Loucy (cell line): ENCODE results near the gene EIF3L.

ENCODE experiments used
- H2AFZ ChIP-seq: fragments of 200-600 bp; sonication (generic); 2 replicates; pipeline ENCODE4 v1.6.0; 2016; ENCODE audit warnings: antibody characterized with exemption, mild to moderate bottlenecking, low read length, moderate library complexity
- H3F3A ChIP-seq: fragments of 200-600 bp; 2 replicates; pipeline ENCODE4 v1.6.0; 2016; ENCODE audit warnings: antibody characterized with exemption, low read depth, mild to moderate bottlenecking
- H3K27me3 ChIP-seq: fragments of 200-600 bp; sonication (generic); 2 replicates; pipeline ENCODE4 v1.6.1; 2014; ENCODE audit warnings: low read length, mild to moderate bottlenecking; ENCODE audit not compliant: insufficient read depth, poor library complexity, severe bottlenecking
- H3K36me3 ChIP-seq: fragments of 200-600 bp; sonication (generic); 2 replicates; pipeline ENCODE4 v1.6.1; 2016; ENCODE audit warnings: low read length; ENCODE audit not compliant: insufficient read depth
- H3K4me1 ChIP-seq: fragments of 200-600 bp; sonication (generic); 2 replicates; pipeline ENCODE4 v1.5.1; 2014; ENCODE audit warnings: low read length, mild to moderate bottlenecking; ENCODE audit not compliant: insufficient read depth, poor library complexity, severe bottlenecking
- H3K4me2 ChIP-seq: fragments of 200-600 bp; sonication (generic); 2 replicates; pipeline ENCODE4 v1.6.0; 2014; ENCODE audit warnings: antibody characterized with exemption, low read length, low read depth, mild to moderate bottlenecking; ENCODE audit not compliant: poor library complexity, severe bottlenecking
- H3K4me3 ChIP-seq: fragments of 200-600 bp; sonication (generic); 2 replicates; pipeline ENCODE4 v1.5.1; 2014; ENCODE audit warnings: low read length, mild to moderate bottlenecking, mixed read lengths; ENCODE audit not compliant: poor library complexity, severe bottlenecking
- H3K79me2 ChIP-seq: fragments of 200-600 bp; sonication (generic); 2 replicates; pipeline ENCODE4 v1.6.1; 2014; ENCODE audit warnings: low read length; ENCODE audit not compliant: insufficient read depth
- H3K9ac ChIP-seq: fragments of 200-600 bp; sonication (generic); 2 replicates; pipeline ENCODE4 v1.6.0; 2014; ENCODE audit warnings: mild to moderate bottlenecking, low read depth, low read length, moderate library complexity; ENCODE audit not compliant: poor library complexity, severe bottlenecking
- H3K9me2 ChIP-seq: fragments of 200-600 bp; sonication (generic); replicated peaks from 2 replicates; pipeline ENCODE4 v1.6.1; 2016; ENCODE audit warnings: low read depth, low read length, mixed read lengths
- H3K9me3 ChIP-seq: fragments of 200-600 bp; sonication (generic); 2 replicates; pipeline ENCODE4 v1.6.1; 2014; ENCODE audit warnings: mild to moderate bottlenecking, antibody characterized with exemption, low read length, low read depth; ENCODE audit not compliant: insufficient read depth
- H4K20me1 ChIP-seq: fragments of 200-600 bp; sonication (generic); 2 replicates; pipeline ENCODE4 v1.6.0; 2014; ENCODE audit warnings: antibody characterized with exemption, low read length, mild to moderate bottlenecking; ENCODE audit not compliant: insufficient read depth, poor library complexity, severe bottlenecking
- CTCF ChIP-seq: fragments of 200-600 bp; sonication (generic); conservative IDR thresholded peaks from 2 replicates; pipeline ENCODE4 v1.5.1; 2014; ENCODE audit warnings: mild to moderate bottlenecking, antibody characterized with exemption, low read length
- EZH2phosphoT487 ChIP-seq: fragments of 200-600 bp; IDR thresholded peaks from 2 replicates; pipeline ENCODE4 v1.6.1; 2018; ENCODE audit warnings: antibody characterized with exemption, mild to moderate bottlenecking, moderate library complexity, borderline replicate concordance

The EIF3L gene

DNA sequence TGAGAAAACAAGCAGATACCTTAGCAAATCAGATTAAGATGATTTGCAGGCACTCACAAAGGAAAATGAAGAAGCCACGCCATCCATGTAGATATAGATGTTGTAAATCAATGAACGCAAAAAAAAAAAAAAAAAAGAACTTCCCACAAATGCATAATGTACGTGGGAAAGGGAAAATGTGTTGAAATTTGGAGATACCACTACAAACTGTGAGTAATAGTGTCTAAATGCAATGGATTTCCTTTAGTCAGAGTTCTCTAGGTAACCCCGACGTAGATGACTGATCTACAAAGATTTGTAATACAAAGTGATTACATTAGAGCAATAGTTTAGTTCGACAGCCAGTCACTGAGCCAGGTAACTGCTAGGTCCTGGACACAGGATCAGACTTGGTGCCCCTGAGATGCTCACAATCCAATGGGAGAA lies 4.3 kb upstream of the EIF3L start:
- Histone ChIP-seq H3F3A (peaks cover 6% of the 10 kb centered on the region), H3K4me2 (peak overlapping the region; percentile 55), H4K20me1 (peaks cover 19% of the 10 kb centered on the region), H3K4me3 (peak overlapping the region; percentile 95), H3K27me3 (no peaks in the 10 kb centered on the region), H3K79me2 (peaks cover 49% of the 10 kb centered on the region), H3K9ac (no peak overlapping the region), H3K9me3 (no peaks in the 10 kb centered on the region), H3K9me2 (no peaks in the 10 kb centered on the region), H3K4me1 (peaks cover 23% of the 10 kb centered on the region), H2AFZ (peak overlapping the region; percentile 32; the same call in 1 of the 2 replicates), H3K36me3 (peaks cover 2% of the 10 kb centered on the region; the same call in 1 of the 2 replicates)
- no peak for TF ChIP-seq CTCF
- no peak for TF ChIP-seq EZH2phosphoT487

- H3K79me2 ChIP-seq = peaks cover 55% of the 10 kb centered on the region
- H3K27me3 ChIP-seq = no peaks in the 10 kb centered on the region
These were observed 2.8 kb upstream of the EIF3L start for GRCh38 chr22:37846433-37846832.

DNA sequence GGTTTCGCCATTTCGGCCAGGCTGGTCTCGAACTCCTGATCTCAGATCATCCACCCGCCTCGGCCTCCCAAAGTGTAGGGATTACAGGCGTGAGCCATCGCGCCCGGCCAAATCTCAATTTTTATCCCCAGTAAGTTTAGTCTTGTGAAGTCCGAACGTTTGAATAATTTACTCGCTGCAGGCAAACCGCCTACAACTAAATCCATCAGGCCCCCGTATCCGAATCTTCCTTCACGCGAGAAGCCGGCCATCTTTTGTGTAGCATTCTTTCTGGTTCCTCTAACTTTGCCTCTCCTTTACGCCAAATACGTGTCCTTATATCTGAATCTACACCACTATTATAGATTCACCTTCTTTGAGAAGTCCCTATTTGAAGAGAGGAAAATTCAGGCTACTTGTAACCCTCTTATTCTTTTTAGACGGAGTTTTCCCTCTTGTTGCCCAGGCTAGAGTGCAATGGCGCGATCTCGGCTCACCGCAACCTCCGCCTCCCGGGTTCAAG lies 581 bp upstream of the EIF3L start:
- H4K20me1 ChIP-seq = peaks cover 35% of the 10 kb centered on the region
- peak overlapping the region; percentile 66; the same call in 1 of the 2 replicates for H2AFZ ChIP-seq
- peak overlapping the region; percentile 97 for H3K4me3 ChIP-seq
- H3K4me1 ChIP-seq = peaks cover 38% of the 10 kb centered on the region
- H3F3A ChIP-seq = peaks cover 3% of the 10 kb centered on the region
- no peaks in the 10 kb centered on the region for H3K9me2 ChIP-seq
- no peak for TF ChIP-seq CTCF
- no peak for TF ChIP-seq EZH2phosphoT487
- peak overlapping the region; percentile 80 for H3K4me2 ChIP-seq
- peaks cover 13% of the 10 kb centered on the region; the same call in 1 of the 2 replicates for H3K36me3 ChIP-seq
- no peaks in the 10 kb centered on the region for H3K9me3 ChIP-seq
- peak overlapping the region; percentile 93 for H3K9ac ChIP-seq
- H3K79me2 ChIP-seq = peaks cover 60% of the 10 kb centered on the region
- no peaks in the 10 kb centered on the region for H3K27me3 ChIP-seq

More at GRCh38 chr22:37846433-37846832, 2.8 kb upstream of the EIF3L start:
- H3K4me2 ChIP-seq = no peak overlapping the region
- H4K20me1 ChIP-seq = peaks cover 34% of the 10 kb centered on the region
- H3K36me3 ChIP-seq = no peaks in the 10 kb centered on the region
- no peaks in the 10 kb centered on the region for H3K9me3 ChIP-seq
- no peaks in the 10 kb centered on the region for H3K9me2 ChIP-seq
- no peak for TF ChIP-seq EZH2phosphoT487
- no peak overlapping the region for H3K9ac ChIP-seq
- peaks cover 6% of the 10 kb centered on the region for H3F3A ChIP-seq
- H2AFZ ChIP-seq = no peak overlapping the region
- no peak overlapping the region for H3K4me3 ChIP-seq
- peaks cover 37% of the 10 kb centered on the region for H3K4me1 ChIP-seq

DNA sequence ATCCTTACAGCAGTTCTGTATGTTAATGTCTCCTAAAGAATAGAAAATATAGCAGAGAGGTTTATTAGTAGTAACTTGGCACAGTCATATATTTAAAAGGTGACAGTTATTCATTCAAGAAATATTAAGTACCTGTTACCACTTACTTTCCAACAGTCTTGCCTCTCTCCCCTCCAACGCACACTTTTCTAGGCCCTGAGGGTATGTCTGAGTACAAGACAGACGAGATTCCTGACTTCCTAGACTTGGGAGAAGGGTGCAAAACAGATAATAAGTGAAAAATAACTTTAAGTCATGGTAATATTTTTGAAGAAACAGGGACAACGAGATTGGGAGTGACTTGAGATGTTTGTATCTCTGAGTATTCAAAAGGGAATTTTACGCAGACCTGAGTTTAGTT lies 1.6 kb downstream of the EIF3L start:
- no peak overlapping the region for H2AFZ ChIP-seq
- H3K27me3 ChIP-seq = no peaks in the 10 kb centered on the region
- H3K4me2 ChIP-seq = peak overlapping the region; percentile 96
- TF ChIP-seq CTCF (no peak), EZH2phosphoT487 (no peak)
- H3K4me3 ChIP-seq = peak overlapping the region; percentile 97
- H3K9me3 ChIP-seq = no peaks in the 10 kb centered on the region
- H3K9ac ChIP-seq = peak overlapping the region; percentile 93
- peaks cover 41% of the 10 kb centered on the region for H3K4me1 ChIP-seq
- H3K9me2 ChIP-seq = no peaks in the 10 kb centered on the region
- H3K79me2 ChIP-seq = peaks cover 82% of the 10 kb centered on the region
- peaks cover 47% of the 10 kb centered on the region for H4K20me1 ChIP-seq
- no peaks in the 10 kb centered on the region for H3F3A ChIP-seq
- H3K36me3 ChIP-seq = peaks cover 34% of the 10 kb centered on the region
